NCI-H146 treated with DMSO at 0.1 percent for 48 hours (cell line): Measurements from ENCODE around the gene GNG8.
A peak's percentile ranks its signal among the peaks of the same experiment; 100 is the strongest.

Experiments used
- DNase-seq: peaks from one replicate; lab custom pipeline; 2025; ENCODE audit not compliant: unreplicated experiment; lab: John Stamatoyannopoulos, UW

Gene GNG8

DNA sequence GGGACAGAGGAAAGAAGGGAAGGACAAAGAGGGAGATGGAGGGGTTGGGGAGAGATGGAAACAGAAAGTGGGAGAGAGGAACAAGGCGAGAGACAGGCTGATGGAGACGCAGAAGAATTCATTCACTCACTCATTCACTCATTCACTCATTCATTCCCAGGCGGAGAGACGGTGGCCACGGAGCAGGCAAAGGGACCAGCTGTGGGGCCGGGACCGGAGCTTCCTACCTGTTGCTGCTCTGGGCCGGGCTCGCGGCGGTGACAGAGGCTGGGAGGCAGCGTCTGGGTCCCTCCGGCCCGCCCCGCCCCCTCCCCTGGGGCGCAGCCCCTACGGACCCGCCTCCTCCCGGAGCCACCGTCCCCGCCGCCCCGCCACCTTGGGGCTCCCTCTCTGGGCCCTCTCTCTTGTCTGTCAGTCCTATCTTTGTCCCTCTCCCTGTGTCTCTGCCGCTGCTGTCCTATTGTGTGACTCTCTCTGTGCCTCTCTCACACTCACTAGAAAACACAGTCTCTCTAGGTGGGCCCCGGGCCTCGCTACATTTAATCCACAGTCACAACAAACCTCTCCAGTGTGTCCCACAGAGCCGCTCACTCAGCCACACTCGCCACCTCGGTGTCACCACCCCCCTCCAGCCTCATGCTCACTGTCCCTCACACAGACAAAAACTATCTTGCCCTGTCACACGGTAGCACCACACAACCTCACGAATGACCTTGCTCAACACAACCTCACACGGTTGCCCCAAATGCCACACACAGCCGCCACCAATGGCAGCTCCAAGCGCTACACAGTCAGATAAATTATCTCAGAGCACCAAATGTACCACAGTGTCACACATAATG, at the start of gene GNG8:
GNG8 (minus strand) TSS at position 283 of the 842 bp plus-strand sequence. CDS start 1,520 bp downstream, outside the sequence.
- no peak for DNase-seq

DNA sequence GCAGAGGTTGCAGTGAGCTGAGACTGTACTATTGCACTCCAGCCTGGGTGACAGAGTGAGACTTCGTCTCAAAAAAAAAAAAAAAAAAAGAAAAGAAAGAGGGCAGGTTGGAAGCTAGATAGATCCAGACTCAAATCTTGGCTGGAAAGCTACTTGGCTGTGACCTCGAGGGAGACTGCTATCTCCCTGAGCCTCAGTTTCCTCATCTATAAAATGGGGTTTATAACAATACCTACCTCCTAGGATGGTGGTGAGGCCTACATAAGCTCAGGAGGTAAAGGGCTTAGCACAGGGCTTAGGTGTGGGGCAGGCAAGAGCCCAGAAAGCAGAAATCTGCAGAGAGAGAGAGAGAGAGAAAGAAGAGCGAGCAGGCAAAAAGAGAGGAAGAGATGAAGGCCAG, 49.2 kb upstream of the GNG8 start:
- DNase-seq, result no peak

DNA sequence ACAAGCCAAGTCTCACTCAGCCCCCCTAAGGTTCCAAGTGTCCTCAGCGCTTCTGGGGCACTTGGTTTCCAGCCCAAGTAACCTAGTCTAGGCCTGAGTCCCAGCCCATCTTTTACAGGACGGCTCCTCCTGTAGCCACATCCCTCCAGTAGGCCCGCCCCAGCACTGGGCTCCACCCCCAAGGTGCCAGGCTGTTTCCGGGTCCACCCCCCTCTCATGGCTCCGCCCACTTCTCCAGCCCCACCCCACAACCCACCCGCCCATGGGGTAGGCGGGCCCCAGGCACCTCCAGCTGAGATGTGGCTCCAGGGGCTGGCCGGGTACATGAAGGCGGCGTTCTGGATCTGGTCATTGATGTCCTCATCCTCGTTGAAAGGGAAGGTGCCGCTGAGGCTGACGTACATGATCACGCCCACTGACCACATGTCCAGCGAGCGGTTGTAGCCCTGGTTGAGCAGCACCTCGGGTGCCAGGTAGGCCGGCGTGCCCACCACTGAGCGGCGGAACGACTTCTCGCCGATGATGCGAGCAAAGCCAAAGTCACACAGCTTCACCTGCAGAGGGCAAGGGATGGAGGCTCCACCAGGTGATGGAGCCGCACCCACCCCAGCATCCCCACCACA, 42.2 kb upstream of the GNG8 start:
- DNase-seq, result no peak

DNA sequence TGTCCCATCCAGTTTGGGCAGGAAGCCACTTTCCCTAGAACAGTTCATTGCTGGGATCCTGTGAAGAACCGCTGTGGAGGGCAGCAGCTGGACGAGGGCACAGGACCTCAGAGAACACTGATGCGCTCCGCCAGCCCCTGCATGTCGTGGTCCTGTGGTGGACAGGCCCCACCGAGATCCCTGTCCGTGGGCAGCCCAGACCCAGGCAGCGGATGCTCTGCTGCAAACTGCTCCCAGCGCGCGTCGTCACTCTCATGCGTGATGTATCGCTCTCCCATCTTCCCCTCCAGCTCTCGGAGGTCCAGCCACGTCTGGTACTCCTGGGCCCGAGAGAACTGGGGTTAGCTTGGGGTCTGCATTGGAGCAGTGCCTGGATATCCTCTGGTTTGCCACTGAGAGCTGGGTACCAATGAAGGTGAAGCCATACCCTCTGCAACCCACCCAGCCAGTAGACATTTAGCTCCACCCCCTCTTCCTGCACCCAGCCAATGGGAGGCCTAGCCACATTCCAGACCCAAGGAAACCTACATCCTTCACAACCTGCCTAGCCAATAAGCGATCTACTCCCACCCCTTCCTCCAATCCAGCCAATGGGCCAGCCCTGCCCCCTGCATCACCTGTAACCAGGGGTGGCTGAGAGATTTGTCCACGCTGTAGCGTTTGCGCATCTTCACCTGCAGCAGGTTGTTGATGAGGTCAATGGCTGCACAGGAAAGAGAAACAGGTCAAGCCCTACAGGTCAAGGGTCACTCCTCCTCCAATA, 38.6 kb upstream of the GNG8 start:
- DNase-seq, result no peak

DNA sequence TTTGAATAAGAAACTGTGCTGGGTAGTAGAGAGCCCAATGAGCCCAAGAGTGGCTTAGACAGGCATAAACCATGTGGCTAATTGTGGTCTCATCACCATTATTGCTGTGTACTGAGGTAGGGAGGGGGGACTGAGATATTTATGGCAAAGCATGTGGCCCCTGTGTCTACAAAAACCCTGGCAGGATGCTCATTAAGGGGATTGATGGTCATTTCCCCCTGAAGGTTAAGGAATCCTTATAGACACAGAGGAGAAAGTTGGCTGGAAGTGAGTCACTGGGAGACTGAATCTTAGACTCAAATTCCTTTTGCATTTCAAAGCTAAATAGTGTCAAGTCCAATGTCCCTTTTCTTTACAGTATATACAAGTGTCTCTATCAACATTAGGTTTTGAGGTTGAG, 34.8 kb upstream of the GNG8 start:
- DNase-seq, result no peak

DNA sequence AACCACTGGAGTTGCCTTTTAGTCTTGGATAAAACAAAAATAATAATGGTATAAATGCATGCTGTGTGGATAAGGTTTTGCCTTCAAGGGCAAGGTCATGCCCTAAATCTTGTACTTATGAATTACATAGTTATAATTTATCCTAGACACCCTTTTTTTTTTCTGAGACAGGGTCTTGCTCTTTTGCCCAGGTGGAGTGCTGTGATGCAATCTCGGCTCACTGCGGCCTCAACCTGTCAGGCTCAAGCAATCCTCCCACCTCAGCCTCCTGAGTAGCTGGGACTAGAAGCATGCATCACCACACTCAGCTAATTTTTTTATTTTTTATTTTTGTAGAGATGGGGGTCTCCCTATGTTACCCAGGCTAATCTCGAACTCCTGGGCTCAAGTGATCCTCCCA, 32.7 kb upstream of the GNG8 start:
- no peak for DNase-seq

DNA sequence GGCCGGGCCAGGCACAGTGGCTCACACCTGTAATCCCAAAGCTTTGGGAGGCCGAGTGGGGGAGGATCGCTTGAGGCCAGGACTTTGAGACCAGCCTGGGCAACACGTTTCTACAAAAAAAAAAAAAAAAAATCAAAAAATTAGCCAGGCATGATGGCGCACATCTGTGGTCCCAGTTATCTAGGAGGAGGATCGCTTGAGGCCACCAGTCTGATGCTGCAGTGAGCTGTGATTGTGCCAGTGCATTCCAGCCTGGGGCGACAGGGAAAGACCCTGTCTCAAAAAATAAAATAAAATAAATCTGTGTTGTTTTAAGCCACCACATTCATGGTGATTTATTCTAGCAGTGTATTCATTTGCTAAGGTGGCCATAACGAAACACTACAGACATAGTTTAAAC, 29.1 kb upstream of the GNG8 start:
- no peak for DNase-seq

DNA sequence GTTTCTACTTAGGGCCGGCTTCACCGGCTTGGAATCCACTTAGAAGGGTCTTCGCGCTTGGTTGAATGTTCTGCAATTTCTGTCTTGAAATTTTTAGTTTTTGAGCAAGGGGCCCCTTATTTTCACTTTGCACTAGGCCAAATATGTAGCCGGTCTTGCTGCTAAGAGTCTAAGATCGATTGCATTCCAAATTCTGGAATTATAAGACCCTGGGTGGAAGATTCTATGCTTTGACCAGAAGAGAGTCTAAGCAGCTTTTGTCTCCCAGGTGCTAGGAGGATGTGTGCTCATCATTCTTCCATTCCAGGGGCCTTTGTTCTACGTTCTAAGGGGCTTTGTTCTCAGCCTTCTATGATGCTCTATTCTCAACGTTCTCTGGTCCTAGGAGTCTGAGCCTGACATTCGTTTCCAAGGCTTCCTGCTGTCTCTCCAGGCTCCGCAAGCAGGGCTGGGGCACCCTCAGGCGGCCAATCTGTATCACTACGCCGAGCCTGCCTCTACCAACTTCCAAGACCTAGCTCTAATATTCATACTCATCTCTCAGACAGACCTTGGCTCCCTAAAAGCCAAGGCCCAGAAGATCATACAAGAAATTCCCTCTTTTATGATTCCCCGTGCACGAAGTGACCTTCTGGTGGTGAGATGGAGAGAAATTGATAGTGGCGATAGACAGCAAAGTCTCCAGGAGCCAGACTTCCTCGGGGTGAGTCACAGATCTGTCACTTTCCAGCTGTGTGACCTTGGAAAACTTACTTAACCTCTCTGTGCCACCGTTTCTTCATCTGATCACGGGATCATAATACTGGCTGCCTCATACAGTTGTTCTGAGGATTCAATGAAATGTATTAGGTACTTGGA, 26.0 kb upstream of the GNG8 start:
- peak; percentile 89 for DNase-seq

DNA sequence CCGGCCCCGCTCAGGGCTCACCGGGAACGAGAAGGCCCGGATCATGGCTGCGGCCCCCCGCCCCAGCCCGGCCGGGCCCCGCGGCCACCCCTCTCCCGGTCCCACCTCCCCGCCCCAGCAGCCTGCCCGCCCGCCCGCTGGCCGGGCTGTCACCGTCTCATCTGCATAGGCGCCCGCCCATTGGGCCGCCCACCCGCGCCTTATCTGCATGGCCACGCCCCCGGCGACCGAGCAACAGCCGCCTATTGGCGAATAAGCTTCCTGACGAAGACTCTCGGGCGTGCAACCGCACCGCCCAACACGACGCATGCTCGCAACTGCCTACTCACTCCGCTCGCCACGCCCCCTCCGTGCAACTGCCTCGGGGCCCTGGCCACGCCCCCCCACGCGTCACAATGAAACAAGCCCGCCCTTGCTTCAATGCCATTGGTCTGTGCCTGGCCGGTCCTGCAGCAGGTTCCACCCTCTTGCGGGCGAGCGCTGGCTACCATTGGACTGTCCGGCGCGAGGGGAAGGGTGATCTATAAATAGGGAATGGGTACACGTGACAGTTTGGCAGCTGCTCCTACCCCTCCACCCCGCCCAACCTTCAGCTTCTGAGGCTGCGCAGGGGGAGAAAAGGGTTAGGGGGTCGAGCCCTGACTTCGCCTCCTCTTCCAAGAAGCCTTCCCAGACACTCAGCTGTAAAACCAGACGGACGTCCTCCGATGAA, 25.2 kb upstream of the GNG8 start, which contains the start of gene DACT3:
DACT3 (minus strand) TSS at position 163 of the 712 bp plus-strand sequence; CDS start at position 45, 118 bp downstream.
- DNase-seq, result peak; percentile 100

DNA sequence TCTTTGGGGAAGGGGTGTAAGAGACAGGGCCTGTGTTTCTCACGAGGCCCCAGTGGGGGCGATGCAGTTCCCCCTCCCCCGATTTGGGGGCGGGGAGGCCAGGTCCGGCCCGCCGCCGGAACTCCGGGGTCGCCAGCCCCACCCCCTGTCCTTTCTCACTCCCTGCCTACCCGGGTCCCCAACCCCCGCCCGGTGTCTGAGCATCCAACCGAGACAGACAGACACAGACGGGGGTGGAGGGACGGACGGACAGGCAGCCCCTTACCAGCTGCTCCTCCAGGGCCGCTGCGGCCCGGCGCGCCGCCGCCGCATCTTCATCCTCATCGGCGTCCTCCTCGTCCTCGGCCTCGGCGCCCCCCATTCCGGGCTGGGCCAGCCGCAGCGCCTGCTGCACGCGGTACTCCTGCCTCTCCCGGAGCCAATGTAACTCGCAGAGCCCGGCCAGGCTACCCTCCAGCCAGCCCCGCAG, 24.6 kb upstream of the GNG8 start:
- DNase-seq, result no peak

DNA sequence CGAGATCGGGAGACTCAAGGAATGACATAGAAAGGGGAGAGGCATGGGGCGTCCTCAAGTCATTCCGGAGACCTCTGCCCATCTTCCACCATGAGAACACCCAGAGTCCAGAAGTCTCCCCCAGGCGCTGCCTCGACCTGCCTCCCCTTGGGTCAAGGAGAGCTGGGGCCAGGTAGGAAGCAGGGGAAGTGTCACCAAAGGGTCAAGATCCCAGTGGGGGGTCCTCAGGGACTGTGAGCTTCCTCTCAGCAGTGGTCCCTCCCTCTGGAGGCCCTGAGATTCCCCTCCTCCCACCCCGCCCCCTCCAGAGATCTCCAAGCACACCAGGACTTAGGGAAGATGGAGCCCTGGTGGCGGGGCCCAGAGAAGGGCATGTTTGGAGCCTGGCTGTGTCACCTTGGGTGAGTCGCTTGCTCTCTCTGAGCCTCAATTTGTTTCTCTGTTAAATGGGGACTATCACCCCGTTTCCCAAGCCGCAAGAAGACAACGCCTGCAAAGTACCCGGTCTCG, 24.1 kb upstream of the GNG8 start:
- no peak for DNase-seq

DNA sequence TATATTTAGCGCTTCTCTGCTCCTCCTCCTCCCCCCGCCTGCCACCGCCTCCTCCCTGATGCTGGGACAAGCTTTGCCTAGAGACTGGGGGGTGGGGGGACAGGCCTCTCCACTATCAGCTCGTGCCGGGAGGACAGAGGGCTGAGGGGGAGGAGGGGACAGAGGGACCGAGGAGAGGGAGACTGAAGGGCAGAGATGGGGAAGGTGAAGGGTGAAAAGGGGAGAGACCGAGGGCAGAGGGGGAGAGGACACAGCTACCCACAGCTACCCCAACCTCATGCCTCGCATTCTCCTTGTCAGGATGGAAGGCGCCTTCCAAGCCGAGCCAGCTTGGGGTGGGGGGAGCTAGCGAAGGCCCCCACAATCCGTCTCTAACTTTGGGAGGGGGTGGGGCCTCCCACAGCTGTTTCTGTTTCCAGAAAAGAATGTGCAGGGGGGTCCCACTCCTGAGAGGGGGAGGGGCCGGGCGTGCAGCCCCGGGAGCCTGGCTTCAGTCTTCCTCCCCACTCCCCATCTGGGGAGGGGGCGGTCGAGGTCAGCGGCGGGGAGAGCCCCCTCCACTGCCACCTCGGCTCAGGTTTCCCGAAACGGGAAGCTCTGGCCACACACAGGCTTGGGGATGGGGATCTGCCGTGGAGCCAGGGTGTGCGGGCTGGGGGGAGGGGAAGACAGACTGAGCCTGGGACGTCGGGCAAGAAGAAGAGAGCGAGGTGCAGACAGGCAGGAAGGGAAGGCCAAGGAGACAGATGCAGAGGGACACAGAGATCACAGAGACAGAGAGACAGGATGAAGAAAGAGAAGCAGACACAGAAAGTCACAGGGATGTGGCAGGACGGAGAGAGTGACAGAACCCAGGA, 23.4 kb upstream of the GNG8 start:
- no peak for DNase-seq

DNA sequence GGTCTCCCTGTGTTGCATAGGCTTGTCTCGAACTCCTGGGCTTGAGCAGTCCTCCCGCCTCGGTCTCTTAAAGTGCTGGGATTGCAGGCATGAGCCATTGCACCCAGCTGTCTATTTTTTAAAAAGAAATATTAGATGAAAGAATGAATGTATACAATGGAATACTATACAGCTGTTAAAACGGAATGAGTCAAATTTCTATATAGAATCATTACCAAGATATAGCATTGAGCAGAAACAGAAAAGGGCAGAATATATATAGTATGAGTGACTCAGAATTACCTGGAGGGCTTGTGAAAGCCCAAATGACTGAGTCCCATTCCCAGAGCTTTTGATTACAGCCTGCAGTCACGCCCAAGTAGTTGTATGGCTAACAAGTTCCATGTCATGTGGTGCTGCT, 20.5 kb upstream of the GNG8 start:
- DNase-seq, result no peak

DNA sequence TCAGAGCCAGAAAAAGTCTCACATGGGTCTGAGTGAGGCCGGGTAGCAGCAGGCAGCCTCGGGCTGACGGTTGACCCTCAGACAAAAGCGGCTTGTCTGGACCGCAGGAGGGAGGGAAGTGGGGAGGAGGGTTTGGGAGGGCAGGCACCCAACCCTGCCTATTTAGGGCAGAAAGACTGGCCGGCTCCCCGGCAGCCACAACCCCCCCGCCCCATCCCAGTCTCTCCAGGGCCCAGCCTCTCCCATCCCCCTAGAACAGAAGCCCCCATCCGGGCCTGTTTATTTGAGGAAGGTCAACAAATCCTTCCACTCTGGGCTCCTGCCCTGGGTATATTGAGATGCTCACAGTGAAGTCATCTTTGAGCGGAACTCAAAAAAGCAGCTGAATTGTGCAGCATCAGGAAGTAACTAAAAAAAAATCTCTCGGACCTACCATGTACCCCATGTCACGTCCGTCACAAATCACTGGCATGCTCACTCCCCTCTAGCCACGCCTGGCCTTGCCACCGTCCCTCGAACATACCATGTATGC, 18.7 kb upstream of the GNG8 start:
- no peak for DNase-seq

DNA sequence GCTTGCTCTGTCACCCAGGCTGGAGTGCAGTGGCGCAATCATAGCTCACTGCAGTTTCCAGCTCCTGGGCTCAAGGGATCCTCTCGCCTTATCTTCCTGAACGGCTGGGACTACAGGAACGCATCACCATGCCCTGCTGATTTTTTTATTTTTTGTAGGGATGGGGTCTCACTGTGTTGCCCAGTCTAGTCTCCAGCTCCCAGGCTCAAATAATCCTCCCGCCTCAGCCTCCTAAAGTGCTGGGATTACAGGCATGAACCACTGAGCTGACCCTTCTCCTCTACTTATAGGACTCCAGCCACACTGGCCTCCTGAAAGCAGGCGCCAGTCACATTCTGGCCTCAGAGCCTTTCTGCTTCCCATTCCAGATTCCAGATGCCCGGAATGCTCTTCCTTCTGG, 14.4 kb upstream of the GNG8 start:
- DNase-seq, result no peak

DNA sequence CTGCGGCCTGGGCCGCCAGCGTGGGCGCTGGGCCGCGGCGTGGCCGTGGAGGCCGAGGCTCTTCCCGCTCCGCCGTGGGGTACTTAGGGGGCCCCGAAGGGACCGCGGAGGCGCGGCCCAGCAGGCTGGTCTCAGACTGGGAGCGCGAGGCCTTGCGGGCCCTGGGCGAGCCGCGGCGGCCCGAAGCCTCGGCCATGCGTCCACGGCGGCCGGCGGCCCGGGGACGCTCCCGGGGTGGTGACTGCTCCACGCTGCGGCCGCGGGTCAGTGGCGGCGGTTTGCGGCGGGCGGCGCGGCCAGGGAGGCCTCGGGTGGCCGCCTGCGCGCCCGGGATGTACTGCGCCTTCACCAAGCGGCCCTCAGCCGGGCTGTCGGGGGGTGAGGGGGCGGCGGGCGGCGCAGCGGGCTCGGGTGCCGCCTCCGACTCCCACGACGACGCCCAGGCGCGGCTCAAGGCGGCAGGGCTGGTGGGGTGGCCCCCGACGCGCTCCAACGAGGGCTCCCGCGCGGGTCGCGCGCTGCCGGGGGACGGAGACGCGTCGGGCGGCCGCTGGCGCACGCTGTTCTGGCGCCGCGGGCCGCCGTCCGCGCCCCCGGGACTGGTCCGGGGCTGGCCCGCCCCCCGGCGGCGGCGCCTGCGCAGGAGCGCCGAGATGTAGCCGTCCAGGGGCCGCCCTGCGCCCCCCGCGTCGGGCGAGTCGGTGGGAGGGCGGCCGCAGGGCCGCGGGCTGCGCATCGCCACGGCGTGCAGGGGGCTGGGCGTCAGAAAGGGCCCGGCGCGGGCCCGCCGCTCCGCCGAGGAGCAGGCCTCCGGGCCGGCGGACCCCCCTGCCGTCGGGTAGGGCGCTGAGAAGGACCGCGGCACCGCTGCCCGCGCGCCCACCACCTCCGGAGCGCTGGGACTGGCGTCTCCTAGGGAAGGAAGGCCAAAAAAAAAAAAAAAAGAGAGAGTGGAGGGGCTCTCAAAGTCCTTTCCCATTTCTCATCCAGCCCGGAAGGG, 13.3 kb upstream of the GNG8 start:
- DNase-seq, result no peak
